Measurements from ENCODE around the gene RIBC1.

GRCh38 chrX:53449632-53450031 is 27.0 kb downstream of the RIBC1 start:
- TF ChIP-seq POLR2A (IDR thresholded peaks at IDR 0.05) (no peak), CTCF (IDR thresholded peaks at IDR 0.05) (no peak), POLR2AphosphoS5 (IDR thresholded peaks at IDR 0.05) (no peak), EP300 (IDR thresholded peaks at IDR 0.05; ENCODE audit: low read depth) (no peak)

Measured in transverse colon (tissue), 4 donors.